ENCODE measurements around the gene LCE6A.

Gene LCE6A

DNA sequence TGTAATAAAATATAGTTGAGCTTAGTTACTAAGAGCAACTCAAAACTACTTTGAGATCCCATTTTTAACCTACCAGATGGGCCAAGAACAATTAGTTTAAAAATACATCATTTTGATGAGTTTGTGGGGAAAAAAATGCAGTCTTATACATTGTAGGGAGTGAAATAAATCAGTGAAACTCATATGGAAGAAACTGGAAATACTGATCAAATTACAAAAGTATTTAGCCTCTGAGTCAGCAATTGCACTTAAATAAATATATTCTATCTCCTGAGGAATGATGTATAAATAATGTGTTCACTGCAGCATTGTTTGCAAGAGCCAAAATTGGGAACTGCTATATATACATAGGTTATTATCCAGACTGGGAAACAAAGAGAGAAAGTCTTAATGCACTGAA lies 30.8 kb downstream of the LCE6A start:
- Histone ChIP-seq H3K36me3 (ENCODE audit: insufficient read depth, insufficient read length, low read length) (no peaks in the 10 kb centered on the region), H3K4me3 (ENCODE audit: insufficient read length, low read depth) (no peak overlapping the region), H3K4me1 (ENCODE audit: insufficient read depth, insufficient read length) (no peaks in the 10 kb centered on the region), H3K9ac (ENCODE audit: insufficient read length, low read depth) (no peak overlapping the region), H3K9me3 (ENCODE audit: insufficient read depth, low read length) (no peaks in the 10 kb centered on the region), H3K27me3 (ENCODE audit: insufficient read depth, insufficient read length) (no peaks in the 10 kb centered on the region)
- TF ChIP-seq ZNF274 (IDR thresholded peaks at IDR 0.05; ENCODE audit: low read depth, low read length) (no peak), SUZ12 (IDR thresholded peaks at IDR 0.05; ENCODE audit: extremely low read depth, insufficient read depth, insufficient read length) (no peak), YY1 (IDR thresholded peaks at IDR 0.05; ENCODE audit: insufficient read depth, insufficient read length) (no peak)
- no peak for DNase-seq (ENCODE audit: low read depth, low spot score)

DNA sequence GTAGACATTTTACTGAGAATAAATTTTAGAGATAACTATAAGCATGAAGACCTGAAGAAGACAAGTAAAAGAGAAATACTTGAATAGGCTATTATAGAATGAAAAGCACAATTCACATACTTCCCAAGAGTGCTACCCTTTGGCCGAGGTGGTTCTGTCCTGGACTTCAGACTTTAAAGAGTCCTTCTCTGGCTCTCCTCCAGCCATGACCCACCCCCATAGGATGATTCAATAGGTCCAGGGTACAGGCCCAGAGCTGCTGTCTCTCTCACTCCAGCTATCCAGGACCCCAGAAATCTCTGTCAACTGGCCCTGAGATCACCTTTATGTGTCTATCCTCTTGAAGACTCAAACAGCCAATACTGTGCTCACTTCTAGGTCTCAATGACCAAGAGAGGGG lies 34.2 kb downstream of the LCE6A start:
- no peak for DNase-seq (ENCODE audit: low read depth, low spot score)
- Histone ChIP-seq H3K4me1 (ENCODE audit: insufficient read depth, insufficient read length) (no peaks in the 10 kb centered on the region), H3K27me3 (ENCODE audit: insufficient read depth, insufficient read length) (no peaks in the 10 kb centered on the region)

DNA sequence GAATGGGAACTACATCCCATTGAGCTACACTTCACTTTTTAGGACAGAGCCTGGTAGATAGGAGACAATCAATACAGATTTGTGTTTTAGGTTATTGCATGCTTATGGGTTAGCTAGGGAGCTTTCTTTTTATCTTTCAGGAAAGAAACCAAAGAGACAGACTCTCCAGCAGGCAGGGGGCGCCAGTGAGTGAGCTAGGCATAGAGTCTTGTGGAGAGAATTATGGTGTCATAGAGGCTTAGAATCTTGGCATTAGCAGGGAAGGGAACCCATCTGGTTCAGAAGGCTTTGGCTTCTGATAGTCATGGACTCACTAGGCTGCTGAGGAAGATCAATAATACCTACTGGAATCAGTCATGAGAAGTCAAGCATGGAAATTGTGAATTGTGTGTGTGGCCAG lies 35.4 kb downstream of the LCE6A start, which contains the start of gene SMCP:
TSS of gene SMCP (plus strand) at position 281 of the 400 bp plus-strand sequence. CDS start 6,101 bp downstream, outside the sequence.
- Histone ChIP-seq H3K9me3 (ENCODE audit: insufficient read depth, low read length) (no peaks in the 10 kb centered on the region), H3K4me3 (ENCODE audit: insufficient read length, low read depth) (no peak within 1 kb of the TSS), H3K9ac (ENCODE audit: insufficient read length, low read depth) (no peak within 1 kb of the TSS), H3K36me3 (ENCODE audit: insufficient read depth, insufficient read length, low read length) (no peaks in the 10 kb centered on the region), H3K27me3 (ENCODE audit: insufficient read depth, insufficient read length) (no peaks in the 10 kb centered on the region), H3K4me1 (ENCODE audit: insufficient read depth, insufficient read length) (no peaks in the 10 kb centered on the region)
- TF ChIP-seq YY1 (IDR thresholded peaks at IDR 0.05; ENCODE audit: insufficient read depth, insufficient read length) (no peak), ZNF274 (IDR thresholded peaks at IDR 0.05; ENCODE audit: low read depth, low read length) (no peak), SUZ12 (IDR thresholded peaks at IDR 0.05; ENCODE audit: extremely low read depth, insufficient read depth, insufficient read length) (no peak)
- peak; percentile 22 for DNase-seq (ENCODE audit: low read depth, low spot score)

More for the DNA sequence above, 34.2 kb downstream of the LCE6A start:
- TF ChIP-seq ZNF274 (IDR thresholded peaks at IDR 0.05; ENCODE audit: low read depth, low read length): no peak
- no peak for TF ChIP-seq YY1 (IDR thresholded peaks at IDR 0.05; ENCODE audit: insufficient read depth, insufficient read length)
- no peak for TF ChIP-seq SUZ12 (IDR thresholded peaks at IDR 0.05; ENCODE audit: extremely low read depth, insufficient read depth, insufficient read length)
- Histone ChIP-seq H3K9ac (ENCODE audit: insufficient read length, low read depth) (no peak overlapping the region), H3K4me3 (ENCODE audit: insufficient read length, low read depth) (no peak overlapping the region), H3K9me3 (ENCODE audit: insufficient read depth, low read length) (no peaks in the 10 kb centered on the region), H3K36me3 (ENCODE audit: insufficient read depth, insufficient read length, low read length) (no peaks in the 10 kb centered on the region)

DNA sequence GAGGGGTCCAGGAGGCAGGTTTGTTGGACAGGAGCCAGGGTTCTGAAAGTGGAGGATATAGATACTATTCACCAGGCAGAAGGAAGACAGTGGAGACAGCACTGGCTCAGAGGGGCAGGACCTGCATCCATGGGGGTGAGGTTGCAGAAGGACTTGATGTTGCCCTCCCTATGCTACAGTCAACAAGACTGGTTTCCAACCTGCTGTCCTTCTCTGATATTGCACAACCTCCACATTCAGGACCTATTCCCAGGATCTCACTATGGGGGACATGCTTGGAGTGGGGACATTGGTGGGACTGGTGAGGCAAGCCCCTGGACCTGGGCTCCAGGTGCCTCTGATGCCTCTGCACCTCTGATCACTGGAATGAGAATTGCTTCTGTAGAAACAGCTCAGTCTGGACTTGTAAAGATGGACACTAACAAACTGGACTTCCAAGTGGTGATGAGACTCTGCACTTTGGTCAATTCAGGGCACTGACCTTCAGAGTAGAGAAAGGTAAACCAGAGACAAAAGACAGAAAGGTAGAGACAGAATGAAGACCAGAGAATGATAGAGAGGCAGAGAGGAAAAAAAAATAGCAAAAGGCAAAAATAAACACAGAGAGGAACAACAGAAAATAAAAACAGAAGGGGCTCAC lies 37.0 kb downstream of the LCE6A start:
- no peaks in the 10 kb centered on the region for H3K36me3 ChIP-seq (ENCODE audit: insufficient read depth, insufficient read length, low read length)
- H3K27me3 ChIP-seq (ENCODE audit: insufficient read depth, insufficient read length): no peaks in the 10 kb centered on the region
- no peak for DNase-seq (ENCODE audit: low read depth, low spot score)
- H3K9ac ChIP-seq (ENCODE audit: insufficient read length, low read depth): no peak overlapping the region
- TF ChIP-seq SUZ12 (IDR thresholded peaks at IDR 0.05; ENCODE audit: extremely low read depth, insufficient read depth, insufficient read length) (no peak), ZNF274 (IDR thresholded peaks at IDR 0.05; ENCODE audit: low read depth, low read length) (no peak), YY1 (IDR thresholded peaks at IDR 0.05; ENCODE audit: insufficient read depth, insufficient read length) (no peak)
- no peaks in the 10 kb centered on the region for H3K4me1 ChIP-seq (ENCODE audit: insufficient read depth, insufficient read length)
- H3K4me3 ChIP-seq (ENCODE audit: insufficient read length, low read depth): no peak overlapping the region
- no peaks in the 10 kb centered on the region for H3K9me3 ChIP-seq (ENCODE audit: insufficient read depth, low read length)

DNA sequence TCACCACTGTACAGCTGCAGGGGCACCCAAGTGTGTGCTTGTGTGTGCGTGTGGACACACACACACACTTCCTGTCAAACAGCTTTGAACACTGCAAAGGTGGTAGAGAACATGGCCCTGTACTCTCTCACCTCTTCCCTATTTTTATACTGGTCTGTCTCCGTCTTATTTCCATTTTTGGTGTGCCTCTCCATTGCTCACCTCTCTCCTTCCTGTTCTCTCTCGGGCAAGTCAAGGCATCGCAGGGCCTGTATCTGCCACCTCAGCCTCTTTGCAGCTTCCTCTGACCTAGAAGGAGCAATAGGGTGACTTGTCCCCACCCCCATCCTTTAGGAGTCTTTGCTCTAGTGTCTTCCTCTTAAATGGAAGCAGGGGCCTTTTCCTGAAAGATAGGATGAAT lies 37.7 kb downstream of the LCE6A start:
- H3K9ac ChIP-seq (ENCODE audit: insufficient read length, low read depth): no peak overlapping the region
- H3K4me1 ChIP-seq (ENCODE audit: insufficient read depth, insufficient read length): no peaks in the 10 kb centered on the region
- no peaks in the 10 kb centered on the region for H3K27me3 ChIP-seq (ENCODE audit: insufficient read depth, insufficient read length)
- no peak for TF ChIP-seq YY1 (IDR thresholded peaks at IDR 0.05; ENCODE audit: insufficient read depth, insufficient read length)
- no peak for TF ChIP-seq SUZ12 (IDR thresholded peaks at IDR 0.05; ENCODE audit: extremely low read depth, insufficient read depth, insufficient read length)
- no peak for TF ChIP-seq ZNF274 (IDR thresholded peaks at IDR 0.05; ENCODE audit: low read depth, low read length)
- H3K4me3 ChIP-seq (ENCODE audit: insufficient read length, low read depth): no peak overlapping the region
- H3K36me3 ChIP-seq (ENCODE audit: insufficient read depth, insufficient read length, low read length): no peaks in the 10 kb centered on the region
- no peaks in the 10 kb centered on the region for H3K9me3 ChIP-seq (ENCODE audit: insufficient read depth, low read length)
- no peak for DNase-seq (ENCODE audit: low read depth, low spot score)

DNA sequence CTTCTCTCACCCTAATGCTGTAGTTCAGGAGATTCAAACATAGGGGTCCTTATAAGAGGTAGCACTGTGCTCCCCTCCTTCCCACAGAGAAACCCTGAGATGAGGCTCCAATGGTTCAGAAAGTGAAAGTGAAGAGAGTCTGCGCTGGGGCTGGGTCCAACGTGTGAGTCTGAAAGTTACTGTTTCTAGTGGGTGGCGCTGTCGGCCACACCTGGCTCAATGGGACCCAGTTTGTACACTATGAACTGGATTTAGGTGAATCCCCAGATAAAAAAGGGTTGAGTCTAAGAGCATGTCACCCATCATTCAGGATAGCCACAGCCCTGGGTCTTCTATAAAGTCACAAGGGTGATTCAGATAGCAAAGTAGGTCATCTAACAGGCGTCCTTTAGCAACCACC lies 38.3 kb downstream of the LCE6A start:
- Histone ChIP-seq H3K4me1 (ENCODE audit: insufficient read depth, insufficient read length) (no peaks in the 10 kb centered on the region), H3K9me3 (ENCODE audit: insufficient read depth, low read length) (no peaks in the 10 kb centered on the region), H3K27me3 (ENCODE audit: insufficient read depth, insufficient read length) (no peaks in the 10 kb centered on the region), H3K36me3 (ENCODE audit: insufficient read depth, insufficient read length, low read length) (no peaks in the 10 kb centered on the region), H3K4me3 (ENCODE audit: insufficient read length, low read depth) (no peak overlapping the region), H3K9ac (ENCODE audit: insufficient read length, low read depth) (no peak overlapping the region)
- TF ChIP-seq ZNF274 (IDR thresholded peaks at IDR 0.05; ENCODE audit: low read depth, low read length): no peak
- no peak for DNase-seq (ENCODE audit: low read depth, low spot score)

DNA sequence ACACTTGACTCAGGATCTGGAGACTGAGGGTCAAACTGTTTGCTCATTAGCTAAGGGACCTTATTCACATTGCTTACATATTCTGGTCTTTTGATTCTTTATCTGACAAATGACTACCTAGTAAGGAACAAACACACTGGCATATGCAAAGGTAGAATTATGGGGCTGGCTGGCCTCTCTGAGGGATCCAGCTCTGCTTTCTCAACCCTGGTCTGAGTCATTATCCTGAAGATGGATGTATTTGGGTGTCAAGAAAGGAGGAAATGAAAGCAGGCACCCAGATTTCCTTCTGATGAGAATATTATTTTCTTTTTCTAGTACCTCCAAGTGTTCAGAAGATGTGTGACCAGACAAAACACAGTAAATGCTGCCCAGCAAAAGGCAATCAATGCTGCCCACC lies 41.4 kb downstream of the LCE6A start:
- DNase-seq (ENCODE audit: low read depth, low spot score): no peak
- H3K27me3 ChIP-seq (ENCODE audit: insufficient read depth, insufficient read length): no peaks in the 10 kb centered on the region

More for the DNA sequence above, 41.4 kb downstream of the LCE6A start:
- no peak overlapping the region for H3K9ac ChIP-seq (ENCODE audit: insufficient read length, low read depth)
- no peak overlapping the region for H3K4me3 ChIP-seq (ENCODE audit: insufficient read length, low read depth)
- H3K9me3 ChIP-seq (ENCODE audit: insufficient read depth, low read length): no peaks in the 10 kb centered on the region
- TF ChIP-seq ZNF274 (IDR thresholded peaks at IDR 0.05; ENCODE audit: low read depth, low read length) (no peak), SUZ12 (IDR thresholded peaks at IDR 0.05; ENCODE audit: extremely low read depth, insufficient read depth, insufficient read length) (no peak), YY1 (IDR thresholded peaks at IDR 0.05; ENCODE audit: insufficient read depth, insufficient read length) (no peak)
- no peaks in the 10 kb centered on the region for H3K4me1 ChIP-seq (ENCODE audit: insufficient read depth, insufficient read length)
- no peaks in the 10 kb centered on the region for H3K36me3 ChIP-seq (ENCODE audit: insufficient read depth, insufficient read length, low read length)

All from NT2/D1 (cell line).